GM18870 (cell line): ENCODE data around the gene LPXN.
A peak's percentile ranks its signal among the peaks of the same experiment; 100 is the strongest.

Experiments
- ATAC-seq: cut with Tn5 transposase; IDR thresholded peaks from one replicate; pipeline ENCODE4 v1.9.1; 2021; ENCODE audit warnings: moderate library complexity; ENCODE audit not compliant: unreplicated experiment

LPXN gene

DNA sequence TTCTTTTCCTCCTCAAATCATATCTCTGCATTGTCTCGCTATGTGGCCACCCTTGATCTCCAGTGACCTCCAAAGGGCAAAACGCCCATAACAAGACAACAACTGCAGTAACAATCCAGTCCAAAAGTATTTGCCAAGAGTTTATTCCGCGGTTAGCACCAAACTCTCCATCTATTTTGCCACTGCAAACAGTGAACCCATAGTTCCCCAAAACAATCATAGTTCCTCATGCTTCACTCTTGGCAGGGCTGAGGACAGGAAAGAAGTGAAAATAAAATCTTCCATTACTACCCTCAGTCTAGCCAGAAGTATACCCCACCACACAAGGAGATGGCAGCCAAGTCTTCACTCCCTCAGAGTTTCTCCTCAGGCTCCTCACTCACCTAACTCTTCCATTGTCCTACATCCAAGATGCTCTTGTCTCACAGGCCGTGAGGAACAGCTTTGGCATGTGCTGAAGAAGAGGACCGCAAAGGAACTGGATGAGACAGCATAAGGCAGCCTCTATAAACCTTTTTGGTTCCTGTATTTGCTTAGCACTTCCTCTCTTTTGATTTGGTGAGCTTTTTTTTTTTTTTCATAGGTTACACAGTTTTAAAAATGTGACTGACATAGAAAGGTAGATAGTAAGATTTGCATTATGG is at the start of gene LPXN:
TSS of gene LPXN (minus strand) at position 480 of the 644 bp plus-strand sequence. CDS start at position 396, 84 bp downstream.
- ATAC-seq: no peak

DNA sequence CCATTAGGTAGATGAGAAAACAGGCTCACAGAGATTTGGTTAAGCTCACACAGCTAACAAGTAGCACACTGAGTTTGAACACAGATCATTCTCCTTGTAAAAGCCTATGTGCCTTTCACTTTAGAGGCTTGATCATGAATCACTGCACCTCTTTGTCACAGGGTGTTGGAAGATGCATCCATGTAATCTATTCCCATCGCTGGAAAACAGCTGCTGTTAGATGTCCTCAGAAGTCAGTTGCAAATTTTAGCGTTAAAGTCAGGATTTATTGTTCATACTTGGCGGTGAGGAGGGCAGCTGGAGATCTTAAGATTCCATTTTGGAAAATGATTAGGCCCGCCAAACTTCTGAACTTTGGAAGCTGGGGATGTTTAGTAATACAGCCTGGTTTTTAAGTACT is 49.4 kb upstream of the LPXN start:
- no peak for ATAC-seq

DNA sequence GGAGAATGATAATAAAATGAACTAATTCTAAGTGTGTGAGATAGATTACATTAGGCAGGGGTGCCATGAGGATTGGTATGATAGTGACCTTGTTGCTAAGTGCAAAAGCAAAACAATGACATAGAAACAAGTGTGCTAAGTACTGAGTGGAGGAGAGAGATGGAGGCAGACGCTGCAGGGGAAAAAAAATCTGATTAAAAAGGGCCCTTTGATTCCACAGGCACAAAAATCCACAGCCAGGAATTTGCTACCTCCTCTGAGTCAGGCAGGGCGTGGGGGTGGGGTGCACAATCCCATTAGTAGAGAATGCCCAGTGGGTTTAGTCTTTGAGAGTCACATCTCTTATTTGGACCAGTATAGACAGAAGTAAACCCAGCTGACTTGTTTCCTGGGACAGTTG is 46.7 kb upstream of the LPXN start, which contains the start of gene CNTF:
TSS of gene CNTF (plus strand) at position 322 of the 400 bp plus-strand sequence. CDS start 88 bp downstream, outside the sequence.
- ATAC-seq: no peak

DNA sequence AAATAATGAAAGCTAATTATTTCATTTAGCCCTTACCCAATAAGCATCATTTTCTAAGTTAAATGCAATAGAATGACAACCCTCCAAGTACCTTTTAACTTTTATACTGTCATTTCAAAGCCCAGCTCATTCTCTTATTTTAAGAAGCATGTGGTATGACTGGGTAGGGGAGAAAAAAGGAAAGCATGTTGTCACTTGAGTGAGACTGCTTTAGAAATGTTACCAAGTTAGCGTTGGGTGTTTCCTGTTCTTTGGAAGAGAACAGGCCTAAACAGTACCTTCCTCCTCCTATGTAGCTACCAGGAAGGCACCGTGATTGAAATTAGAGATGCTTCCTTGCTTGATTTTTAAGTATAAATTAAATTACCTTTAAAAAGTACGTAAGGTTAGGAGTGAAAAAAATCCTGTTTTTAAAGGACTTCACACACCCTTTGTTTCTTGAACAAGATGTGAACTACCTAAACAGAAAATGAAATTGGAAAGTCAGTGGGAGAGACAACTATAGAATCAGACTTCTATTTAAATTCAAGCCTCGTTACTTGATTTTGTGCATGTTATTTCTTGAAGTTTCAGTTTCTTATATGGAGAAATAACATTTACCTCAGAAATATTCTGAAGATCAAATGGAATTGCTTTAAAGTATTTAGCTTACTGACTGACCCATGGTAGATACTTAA is 46.1 kb upstream of the LPXN start:
- peak; percentile 46 for ATAC-seq

DNA sequence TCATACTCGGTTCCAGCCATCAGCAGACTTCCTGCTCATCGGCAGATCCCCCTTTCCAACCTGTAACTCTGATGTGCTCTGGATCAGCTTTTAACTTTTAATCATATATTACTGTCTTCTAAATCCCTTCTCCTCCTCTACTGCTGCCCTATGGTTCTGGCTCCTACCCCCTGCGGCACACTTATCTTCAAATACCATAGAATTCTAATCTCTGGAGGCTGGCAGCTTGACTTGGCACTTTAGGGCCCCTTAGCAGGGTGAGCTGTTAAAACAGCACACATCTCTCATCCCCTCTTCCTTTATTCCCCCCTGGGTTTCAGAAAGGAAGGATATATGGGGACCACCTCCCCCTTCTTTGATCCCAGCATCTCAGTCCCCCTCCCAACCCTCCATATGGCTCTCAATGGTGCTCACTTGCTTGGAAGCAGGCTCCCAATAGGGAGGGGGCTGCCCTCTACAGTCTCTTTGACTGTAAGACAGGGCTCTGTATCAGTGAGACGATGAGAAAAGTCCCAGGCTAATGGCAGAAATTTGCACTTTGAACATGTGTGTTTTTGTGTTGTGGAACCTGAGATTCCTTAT is 42.4 kb upstream of the LPXN start:
- no peak for ATAC-seq

DNA sequence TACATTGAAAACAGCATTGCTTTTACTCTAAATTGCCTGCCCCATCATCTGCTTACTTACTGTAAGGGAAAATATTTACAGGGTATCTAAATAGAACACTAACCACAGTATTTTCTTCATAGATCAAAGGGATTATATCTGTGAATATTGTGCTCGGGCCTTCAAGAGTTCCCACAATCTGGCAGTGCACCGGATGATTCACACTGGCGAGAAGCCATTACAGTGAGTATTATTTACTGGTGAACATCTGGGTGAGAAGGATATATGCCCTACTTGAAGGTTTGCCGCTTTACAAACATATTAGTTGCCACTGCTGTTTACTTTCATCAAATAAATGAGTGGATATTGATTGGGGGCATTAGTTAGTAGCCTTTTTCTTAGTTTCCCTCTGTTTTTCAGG is 40.9 kb upstream of the LPXN start:
- no peak for ATAC-seq

DNA sequence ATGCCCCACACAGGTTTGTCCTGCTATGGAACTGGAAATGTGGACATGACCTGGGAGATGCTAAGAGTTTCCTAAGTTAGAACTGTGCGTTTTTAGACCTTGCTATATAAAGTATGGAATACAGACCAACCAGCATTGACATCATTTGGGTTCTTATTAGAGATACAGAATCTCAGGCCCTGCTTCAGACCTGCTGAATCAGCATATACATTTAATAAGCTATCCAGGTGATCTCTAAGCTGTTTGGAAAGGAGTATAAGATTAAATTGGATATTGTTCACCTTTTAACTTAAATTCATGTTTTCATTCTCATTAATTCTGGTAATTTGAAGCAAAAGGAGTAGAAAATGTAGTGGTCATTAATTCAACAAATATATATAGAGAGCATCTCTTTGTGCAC is 39.9 kb upstream of the LPXN start:
- no peak for ATAC-seq

DNA sequence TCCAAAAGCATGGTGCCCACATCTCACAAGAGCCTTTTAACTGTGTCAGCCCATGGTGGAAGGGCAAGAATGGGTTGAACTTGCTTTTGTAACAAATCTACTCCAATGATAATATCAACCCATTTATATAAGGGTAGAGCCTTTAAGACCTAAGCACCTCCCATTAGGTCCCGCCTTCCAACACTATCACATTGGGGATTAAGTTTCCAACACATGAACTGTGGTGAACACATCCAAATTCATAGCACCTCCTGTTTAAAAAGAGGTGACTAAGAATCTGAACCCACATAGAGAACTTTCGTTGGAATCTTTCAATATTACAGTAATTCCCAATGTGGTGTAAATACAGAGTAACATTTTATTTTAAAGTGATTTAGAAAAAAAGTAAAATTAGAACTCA is 37.6 kb upstream of the LPXN start:
- no peak for ATAC-seq

DNA sequence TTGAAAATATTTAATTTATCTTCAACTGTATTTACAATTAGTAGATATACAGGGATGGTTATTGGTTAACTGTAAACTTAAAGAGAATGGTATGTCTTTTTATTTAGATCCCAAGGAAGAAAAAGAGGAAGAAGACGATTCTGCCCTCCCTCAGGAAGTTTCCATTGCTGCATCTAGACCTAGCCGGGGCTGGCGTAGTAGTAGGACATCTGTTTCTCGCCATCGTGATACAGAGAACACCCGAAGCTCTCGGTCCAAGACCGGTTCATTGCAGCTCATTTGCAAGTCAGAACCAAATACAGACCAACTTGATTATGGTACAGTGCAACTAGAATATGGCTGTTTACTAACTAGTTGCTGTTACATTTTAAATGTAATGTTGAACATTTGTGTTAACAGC is 34.1 kb upstream of the LPXN start:
- ATAC-seq: no peak

DNA sequence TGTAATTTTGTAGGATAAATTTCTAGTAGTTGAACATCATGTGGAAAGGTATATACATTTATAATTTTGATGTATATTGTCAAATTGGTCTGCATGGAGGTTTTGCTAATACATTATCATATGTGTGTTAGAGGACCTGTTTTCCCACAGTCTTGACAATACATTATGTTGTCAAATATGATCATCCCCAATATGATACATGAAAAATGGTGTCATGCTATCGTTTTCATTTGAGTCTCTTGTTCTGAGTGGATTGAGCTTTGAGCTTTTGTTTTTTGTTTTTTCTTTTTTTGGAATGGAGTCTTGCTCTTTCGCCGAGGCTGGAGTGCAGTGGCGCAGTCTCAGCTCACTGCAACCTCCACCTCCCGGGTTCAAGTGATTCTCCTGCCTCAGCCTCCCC is 32.7 kb upstream of the LPXN start:
- ATAC-seq: no peak

DNA sequence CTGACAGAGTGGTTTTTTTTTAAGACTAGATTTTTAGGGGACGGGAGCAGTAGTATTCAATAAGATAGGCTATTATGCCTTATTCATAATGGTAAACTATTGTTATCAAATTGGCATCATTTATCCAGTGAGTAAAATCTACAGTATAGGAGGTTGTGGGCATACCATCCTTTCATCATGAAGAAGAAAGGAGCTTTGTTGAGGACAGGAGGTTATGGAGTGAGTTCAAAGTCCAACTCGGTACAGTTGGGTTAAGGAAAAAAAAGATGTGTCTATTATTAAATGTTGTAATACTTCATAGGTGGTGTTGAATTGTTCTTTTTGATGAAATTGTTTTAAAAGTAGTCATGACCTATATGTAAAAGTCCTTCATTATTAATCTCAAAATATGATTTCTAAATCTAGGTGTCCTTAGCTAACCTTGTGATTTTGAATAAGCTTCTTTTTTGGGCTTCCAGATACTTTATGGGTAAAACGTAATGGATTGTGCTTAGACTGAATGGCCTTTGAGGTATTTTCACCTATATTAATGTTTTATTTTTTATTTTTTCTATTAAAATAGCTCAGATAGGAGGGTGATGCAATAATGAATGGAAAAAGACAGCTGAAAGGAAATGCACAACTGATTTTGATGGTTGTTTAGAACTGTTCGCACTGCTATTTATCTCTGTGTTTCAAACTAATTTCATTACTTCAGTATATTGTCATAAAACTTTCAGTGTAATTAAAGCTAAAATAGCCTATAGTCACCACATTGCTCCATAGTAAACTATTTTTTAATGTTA is 31.5 kb upstream of the LPXN start:
- ATAC-seq: no peak

DNA sequence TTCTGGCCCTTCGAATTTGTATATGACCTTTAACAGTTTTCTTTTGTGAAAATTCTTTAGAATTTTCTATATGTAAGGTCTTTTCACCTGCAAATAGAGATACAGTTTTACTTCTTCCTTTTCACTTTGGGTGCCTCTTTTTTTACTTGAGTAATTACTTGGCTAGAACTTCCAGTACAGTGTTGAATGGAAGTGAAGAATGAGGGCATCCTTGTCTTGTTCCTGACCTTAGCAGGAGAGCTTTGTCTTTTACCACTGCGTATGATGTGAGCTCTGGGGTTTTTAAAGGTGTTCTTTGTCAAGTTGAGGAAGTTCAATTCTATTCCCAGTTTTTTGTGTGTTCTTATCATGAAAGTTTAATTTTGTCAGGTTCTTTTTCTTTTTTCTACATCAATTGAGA is 24.9 kb upstream of the LPXN start:
- ATAC-seq: no peak

DNA sequence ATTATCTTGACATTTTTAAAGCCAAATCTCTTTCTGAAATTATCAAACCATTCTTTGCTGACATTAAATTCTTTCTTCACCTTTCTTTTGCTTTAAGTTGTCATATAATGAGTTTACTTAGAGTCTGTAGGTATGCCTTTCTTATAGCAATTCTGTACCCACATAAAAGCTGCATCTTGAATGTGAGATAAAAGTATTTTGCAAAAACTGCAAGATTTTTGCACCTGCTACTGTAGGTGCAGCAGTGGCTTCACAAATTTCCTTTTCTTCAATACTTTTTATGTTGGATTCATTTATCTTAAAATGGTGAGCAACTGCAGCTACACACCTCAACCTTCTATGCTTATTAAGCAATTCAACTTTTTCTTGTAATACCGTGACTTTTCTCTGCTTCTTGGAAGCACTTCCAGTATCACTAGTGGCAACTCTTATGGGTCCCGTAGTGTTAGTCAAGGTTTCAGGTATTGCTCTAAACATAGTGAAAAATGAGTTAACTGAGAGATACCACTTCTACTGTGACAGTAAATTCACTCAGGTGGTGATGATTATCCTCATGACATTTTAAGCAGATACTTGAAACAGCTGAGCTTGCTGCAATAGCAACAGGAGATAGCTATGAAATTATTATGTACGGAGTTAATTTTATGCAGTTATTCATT is 22.0 kb upstream of the LPXN start:
- no peak for ATAC-seq

DNA sequence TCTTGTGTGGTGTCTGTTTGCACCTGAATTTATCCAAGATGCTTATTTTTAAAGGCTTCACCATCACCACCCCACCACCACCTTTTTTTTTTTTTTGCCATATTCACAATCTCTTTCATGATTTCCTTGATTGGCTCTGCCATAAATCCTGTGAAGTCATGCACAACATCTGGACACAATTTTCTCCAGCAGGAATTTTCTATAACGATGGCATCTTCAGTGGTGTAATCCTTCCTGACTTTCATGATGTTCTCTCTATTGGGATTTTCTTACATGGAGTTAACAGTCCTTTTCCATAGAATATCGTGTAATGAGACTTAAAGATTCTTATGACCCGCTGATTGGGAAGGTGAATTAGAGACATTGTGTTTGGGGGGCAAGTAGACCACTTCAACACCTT is 21.0 kb upstream of the LPXN start:
- ATAC-seq: no peak

DNA sequence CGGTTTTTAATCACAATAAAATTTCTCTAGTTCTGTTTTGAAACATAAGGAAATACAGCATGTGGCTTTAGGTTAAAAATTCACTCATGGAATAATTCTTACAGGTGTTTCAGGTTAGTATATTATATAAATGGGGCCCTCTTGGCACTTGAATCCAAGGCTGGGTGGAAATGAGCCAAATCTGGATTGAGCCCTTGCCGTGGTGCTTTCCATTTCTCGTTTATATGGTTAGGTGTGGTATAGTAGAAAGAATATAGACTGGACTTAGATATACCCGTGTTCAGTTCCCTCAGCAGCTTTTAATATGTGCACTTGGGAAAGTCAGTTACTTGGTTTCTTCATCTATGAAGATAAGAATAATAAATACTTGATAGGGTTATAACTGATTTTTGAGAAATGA is 19.2 kb upstream of the LPXN start:
- ATAC-seq: no peak

DNA sequence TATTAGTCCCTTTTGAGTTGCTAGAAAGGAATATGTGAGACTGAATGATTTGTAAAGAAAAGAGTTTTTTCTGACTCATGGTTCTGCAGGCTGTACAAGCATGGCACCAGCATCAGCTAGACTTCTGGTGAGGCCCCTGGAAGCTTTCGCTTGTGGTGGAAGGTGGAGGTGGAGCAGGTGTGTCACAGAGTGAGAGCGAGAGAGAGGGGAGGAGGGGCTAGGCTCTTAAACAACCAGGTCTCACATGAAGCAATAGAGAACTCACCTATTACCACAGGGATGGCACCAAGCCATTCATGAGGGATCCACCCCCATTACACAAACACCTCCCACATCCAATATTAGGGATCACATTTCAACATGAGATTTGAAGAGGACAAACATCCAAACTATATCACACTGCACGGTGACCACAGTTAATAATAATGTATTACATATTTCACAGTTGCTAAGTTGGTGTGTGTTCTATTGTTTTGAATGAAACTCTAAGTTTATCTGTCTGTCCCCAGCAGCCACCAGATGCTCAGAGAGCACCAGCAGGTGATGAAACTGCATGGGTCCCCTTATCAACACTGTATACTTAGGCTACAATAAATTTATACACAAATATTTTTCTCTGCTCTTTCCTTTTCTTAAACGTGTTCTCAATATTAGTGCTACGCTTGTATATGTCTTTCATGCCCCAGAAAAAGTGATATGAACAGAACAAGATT is 17.3 kb upstream of the LPXN start:
- ATAC-seq: no peak

DNA sequence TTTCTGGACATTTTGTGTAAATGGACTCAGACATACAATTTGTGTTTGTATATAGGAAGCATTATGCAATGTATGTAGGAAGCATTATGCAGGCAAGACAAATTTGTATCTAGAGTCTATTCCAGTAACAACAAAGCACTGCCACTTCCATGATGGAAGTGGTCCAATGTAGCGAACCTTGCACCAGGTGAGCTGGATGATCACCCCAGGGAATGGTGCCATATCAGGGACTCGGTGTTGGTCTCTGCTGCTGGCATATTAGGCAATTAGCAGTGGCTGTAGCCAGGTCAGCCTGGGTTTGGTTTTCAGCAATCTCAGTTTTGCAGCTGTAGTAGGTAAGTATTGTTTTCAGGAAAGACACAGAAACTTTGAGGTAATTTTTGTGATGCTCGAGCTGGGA is 16.0 kb upstream of the LPXN start:
- ATAC-seq: no peak

DNA sequence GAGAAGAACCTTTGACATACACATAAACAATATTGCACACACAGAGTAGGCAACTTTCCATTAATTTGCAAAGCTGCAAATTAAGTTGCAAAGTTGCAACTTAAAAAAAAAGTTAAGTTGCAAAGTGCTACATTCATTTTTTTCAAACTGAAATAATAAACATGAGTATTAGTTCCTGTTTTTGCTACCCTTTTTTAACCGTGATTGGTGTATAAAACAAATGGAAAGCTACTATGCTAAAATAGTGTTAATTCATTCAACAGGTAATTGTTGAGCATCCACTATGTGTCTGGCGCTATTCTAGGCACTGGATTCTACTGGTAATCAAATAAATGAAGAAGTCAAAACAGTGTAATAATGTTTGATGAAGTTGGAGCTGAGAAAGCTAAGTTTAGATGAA is 11.3 kb upstream of the LPXN start:
- ATAC-seq: no peak

DNA sequence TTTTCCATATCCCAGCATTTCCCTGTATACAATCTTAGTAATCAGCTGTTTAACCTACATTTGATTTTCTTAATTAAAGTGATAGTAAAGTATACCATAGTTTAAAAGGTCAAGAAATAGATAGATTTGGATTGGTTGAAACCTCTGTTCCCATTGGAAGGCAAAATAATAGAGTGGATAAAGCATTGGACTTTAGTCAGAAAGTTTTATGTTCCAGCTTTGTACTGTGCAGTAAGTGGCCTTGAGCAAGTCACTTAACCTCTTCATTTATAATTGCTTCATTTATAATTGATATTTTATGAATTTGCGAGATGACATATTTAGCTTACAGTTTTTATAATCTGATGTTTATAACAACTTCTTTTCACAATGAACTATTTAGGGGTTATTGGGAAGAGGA is 6.8 kb upstream of the LPXN start:
- ATAC-seq: no peak

DNA sequence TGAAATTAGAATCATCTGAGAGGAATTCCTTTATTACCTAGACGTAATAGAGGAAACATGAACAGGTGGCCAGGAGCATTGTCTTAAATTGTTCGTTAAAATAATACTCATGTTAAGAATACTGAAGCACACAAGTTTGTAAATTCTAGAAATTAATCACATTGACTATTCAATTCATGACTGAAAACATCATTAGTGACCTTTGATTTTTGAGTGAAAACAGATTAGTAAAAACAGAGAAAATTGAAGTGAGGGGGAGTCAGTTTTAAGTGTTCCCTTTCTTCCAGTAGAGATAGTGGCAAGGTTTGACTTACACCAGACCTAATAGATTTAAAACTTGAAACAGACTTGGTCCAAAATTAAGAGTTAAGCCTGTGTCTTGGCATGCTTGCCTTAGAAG is 4.7 kb upstream of the LPXN start:
- ATAC-seq: no peak
